GM12891 (cell line): Measurements from ENCODE around the gene CCDC69.

Experiments
- POLR2A ChIP-seq: IDR thresholded peaks from 2 replicates; pipeline ENCODE4 v1.6.1; 2011; ENCODE audit warnings: low read depth, low read length, control low read depth
- POLR2AphosphoS5 ChIP-seq: IDR thresholded peaks from 2 replicates; pipeline ENCODE4 v1.6.1; 2011; ENCODE audit warnings: low read depth, low read length, control low read depth
- SPI1 ChIP-seq: IDR thresholded peaks from 2 replicates; pipeline ENCODE4 v1.6.1; 2011; ENCODE audit warnings: low read depth, low read length, control low read depth
- TAF1 ChIP-seq: IDR thresholded peaks from 2 replicates; pipeline ENCODE4 v1.6.1; 2011; ENCODE audit warnings: low read depth, low read length, control low read depth

DNA sequence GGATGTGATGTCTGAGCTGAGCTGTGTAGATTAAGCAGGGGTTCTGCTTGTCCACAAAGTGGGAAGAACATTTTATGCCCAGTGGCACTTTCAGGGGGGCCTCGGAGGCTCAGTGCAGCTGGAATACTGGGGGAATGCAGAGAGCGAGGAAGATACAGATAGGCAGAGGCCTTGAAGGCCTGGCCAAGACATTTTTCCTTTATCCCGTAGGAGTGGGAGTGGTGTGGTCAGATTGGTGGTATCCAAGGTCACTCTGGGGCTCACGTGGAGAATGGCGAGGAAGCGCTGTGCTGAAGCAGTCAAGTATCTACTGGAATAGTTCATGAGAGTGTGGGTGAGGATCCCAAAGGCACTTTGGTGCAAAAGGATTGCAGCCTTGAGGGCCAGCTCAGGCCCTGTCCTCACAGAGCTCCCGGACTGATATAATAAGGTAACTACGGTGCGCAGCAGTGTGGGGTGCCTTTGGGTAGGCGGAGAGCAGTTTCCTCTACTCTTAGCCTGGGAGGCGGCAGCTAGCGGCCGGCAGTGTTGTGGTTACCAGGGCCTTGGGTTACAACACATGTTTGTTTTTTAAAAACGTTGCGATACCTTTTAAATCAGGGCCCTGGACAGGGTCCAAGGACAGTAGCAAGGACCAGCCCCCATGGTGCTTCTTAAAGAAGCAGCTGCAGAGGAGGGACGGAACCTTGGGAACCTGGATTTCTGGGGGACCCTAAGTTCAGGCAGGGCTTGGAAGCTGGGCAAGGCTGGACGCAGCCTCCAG, 10.8 kb upstream of the CCDC69 start:
- TF ChIP-seq TAF1 (peak; percentile 45; the same call in 1 of the 2 replicates), POLR2A (no peak), POLR2AphosphoS5 (no peak), SPI1 (no peak)
